K562 (cell line): ENCODE results near the gene DNAJC8. TPM values are rescaled to one million over a fixed set of nuclear protein-coding genes. Genes with fewer than 3 reads are reported as not detected.

Experiments used
- ATAC-seq: fragments of 200-7000 bp; cut with Tn5 transposase; 3 replicates; pipeline ENCODE4 v1.9.1; 2020; ENCODE audit warnings: moderate library complexity
- BruUV-seq: library from RNA; stranded (reverse); fragments of 400-500 nt; replicated peaks from 2 replicates; lab custom pipeline; 2021; lab: Mats Ljungman, UMichigan
- CTCF ChIA-PET: fragments of 300-600 bp; formaldehyde crosslinking; extraction: SDS; loops from one replicate; lab custom pipeline; 2021; ENCODE audit warnings: low intra/inter-chr PET ratio; lab: Yijun Ruan, JAX
- POLR2A ChIA-PET: fragments of 300-600, 350-650 bp; sonication (Branson Sonifier 250); formaldehyde crosslinking; extraction: SDS; loops from one replicate; lab custom pipeline; 2021; ENCODE audit warnings: antibody characterized with exemption, inconsistent platforms; lab: Yijun Ruan, JAX
- DNase-seq, 4 experiments: peaks; one replicate each; pipeline versions ENCODE4 v3.0.0 to v3.0.0-alpha.2; 2011 to 2018; ENCODE audit warnings: low spot score in 3 of 4, mixed read lengths in 3 of 4; ENCODE audit errors: extremely low read depth in 1 of 4
- FAIRE-seq: peaks from 2 replicates; lab custom pipeline; 2011; peaks lifted over from hg19 to GRCh38; lab: Jason Lieb, UNC
- H2AFZ ChIP-seq: 2 replicates; pipeline ENCODE4 v1.6.0; 2011; ENCODE audit warnings: low read depth, low read length, control low read depth, inconsistent platforms
- H3K27ac ChIP-seq: fragments of 200-600 bp; 3 replicates; pipeline ENCODE4 v1.8.0; 2011; ENCODE audit warnings: low read depth, mild to moderate bottlenecking, control low read depth, inconsistent platforms, low read length, moderate library complexity, mixed read lengths; ENCODE audit errors: extremely low read depth
- H3K27me3 ChIP-seq, 2 experiments: fragments of 300-600 bp in 1 of 2; 2 replicates in 1 of 2; 3 replicates in 1 of 2; pipeline versions ENCODE4 v1.6.0 to v1.8.0; 2011; ENCODE audit warnings: inconsistent platforms in 2 of 2, low read length in 2 of 2, mild to moderate bottlenecking in 1 of 2, mixed read lengths in 1 of 2, moderate library complexity in 1 of 2; ENCODE audit not compliant: control insufficient read depth in 2 of 2, insufficient read depth in 2 of 2
- H3K36me3 ChIP-seq: fragments of 300-600 bp; 3 replicates; pipeline ENCODE4 v1.8.0; 2011; ENCODE audit warnings: mild to moderate bottlenecking, low read length, inconsistent platforms; ENCODE audit not compliant: control insufficient read depth, insufficient read depth
- H3K4me1 ChIP-seq, 2 experiments: fragments of 200-600 bp in 1 of 2; replicated peaks in 1 of 2; 2 replicates in 1 of 2; 3 replicates in 1 of 2; pipeline versions ENCODE4 v1.5.1 to v1.8.0; 2011; ENCODE audit warnings: inconsistent platforms in 2 of 2, low read length in 2 of 2, mild to moderate bottlenecking in 1 of 2, mixed read lengths in 1 of 2, moderate library complexity in 1 of 2; ENCODE audit not compliant: control insufficient read depth in 2 of 2, insufficient read depth in 2 of 2
- H3K4me2 ChIP-seq: 2 replicates; pipeline ENCODE4 v1.6.1; 2011; ENCODE audit warnings: low read length, control low read depth, inconsistent platforms, mixed read lengths; ENCODE audit not compliant: insufficient read depth
- H3K4me3 ChIP-seq: fragments of 200-600 bp; sonication (generic), shearing (Covaris generic); 2 replicates; pipeline ENCODE4 v1.5.1; 2016; ENCODE audit warnings: control low read depth, inconsistent platforms
- H3K79me2 ChIP-seq: fragments of 200-600 bp; 3 replicates; pipeline ENCODE4 v1.8.0; 2011; ENCODE audit warnings: low read length, inconsistent platforms; ENCODE audit not compliant: control insufficient read depth, insufficient read depth
- H3K9ac ChIP-seq, 2 experiments: 2 replicates each; pipeline versions ENCODE4 v1.6.0 to v1.6.1; 2011; ENCODE audit warnings: low read depth in 2 of 2, low read length in 2 of 2, control low read depth in 1 of 2, inconsistent platforms in 1 of 2, mild to moderate bottlenecking in 1 of 2, mixed read lengths in 1 of 2; ENCODE audit not compliant: insufficient read depth in 1 of 2
- H3K9me1 ChIP-seq: one replicate; pipeline ENCODE4 v1.6.0; 2011; ENCODE audit warnings: inconsistent platforms, mild to moderate bottlenecking, low read length, moderate library complexity; ENCODE audit not compliant: control insufficient read depth, insufficient read depth
- H3K9me3 ChIP-seq: replicated peaks from 2 replicates; pipeline ENCODE4 v1.5.1; 2011; ENCODE audit warnings: low read depth, low read length, inconsistent platforms; ENCODE audit not compliant: control insufficient read depth, insufficient read depth
- H4K20me1 ChIP-seq: replicated peaks from 2 replicates; pipeline ENCODE4 v1.6.1; 2011; ENCODE audit warnings: low read length, inconsistent platforms, mixed read lengths; ENCODE audit not compliant: control insufficient read depth, insufficient read depth
- COPS2 ChIP-seq: fragments of 450-650 bp; conservative IDR thresholded peaks from 2 replicates; pipeline ENCODE4 v1.6.1; 2016; ENCODE audit warnings: mild to moderate bottlenecking, moderate library complexity
- ETS2 ChIP-seq: IDR thresholded peaks from 2 replicates; pipeline ENCODE4 v1.6.1; 2016; ENCODE audit warnings: borderline replicate concordance, missing genetic modification characterization, mild to moderate bottlenecking, moderate library complexity, missing compliant biosample characterization; ENCODE audit not compliant: poor library complexity, severe bottlenecking
- KHSRP ChIP-seq: fragments of 450-650 bp; IDR thresholded peaks from 2 replicates; pipeline ENCODE4 v1.6.1; 2017
- LARP7 ChIP-seq: fragments of 450-650 bp; IDR thresholded peaks from 2 replicates; pipeline ENCODE4 v1.6.1; 2016
- NONO ChIP-seq, 2 experiments: fragments of 200-400 bp in 1 of 2; fragments of 450-650 bp in 1 of 2; formaldehyde crosslinking in 1 of 2; IDR thresholded peaks; 2 replicates each; pipeline ENCODE4 v1.6.1; 2017; ENCODE audit warnings: low read depth in 2 of 2, mild to moderate bottlenecking in 2 of 2, moderate library complexity in 2 of 2, low read length in 1 of 2
- PTTG1 ChIP-seq: fragments of 450-650 bp; IDR thresholded peaks from 2 replicates; pipeline ENCODE4 v1.6.1; 2016; ENCODE audit warnings: low read depth, mild to moderate bottlenecking, missing genetic modification characterization, missing compliant biosample characterization
- SAFB2 ChIP-seq: fragments of 200-400 bp; formaldehyde crosslinking; IDR thresholded peaks from 2 replicates; pipeline ENCODE4 v1.6.1; 2018; ENCODE audit warnings: borderline replicate concordance, low read length, low read depth, moderate library complexity; ENCODE audit not compliant: severe bottlenecking
- STAT6 ChIP-seq: sonication (generic); formaldehyde crosslinking; IDR thresholded peaks from 2 replicates; pipeline ENCODE4 v1.8.1; 2023; ENCODE audit warnings: mild to moderate bottlenecking, missing genetic modification reagents
- TAL1 ChIP-seq: fragments of 450-650 bp; IDR thresholded peaks from 2 replicates; pipeline ENCODE4 v1.6.1; 2016; ENCODE audit warnings: mild to moderate bottlenecking
- ZFP30 ChIP-seq: fragments of 250-450 bp; sonication (Bioruptor Pico); IDR thresholded peaks from 2 replicates; pipeline ENCODE4 v1.8.0; 2022; ENCODE audit warnings: moderate library complexity, mild to moderate bottlenecking, inconsistent platforms, borderline replicate concordance
- ZNF146 ChIP-seq: IDR thresholded peaks from one replicate; pipeline ENCODE4 v1.6.1; 2018; ENCODE audit warnings: missing compliant biosample characterization; ENCODE audit not compliant: unreplicated experiment
- ZNF395 ChIP-seq: fragments of 200-800 bp; sonication (Bioruptor generic); IDR thresholded peaks from 2 replicates; pipeline ENCODE4 v1.6.1; 2017; ENCODE audit warnings: missing genetic modification characterization, missing compliant biosample characterization
- ZNF398 ChIP-seq: fragments of 250-450 bp; sonication (Bioruptor Pico); IDR thresholded peaks from 2 replicates; pipeline ENCODE4 v1.8.0; 2021; ENCODE audit warnings: moderate library complexity, mild to moderate bottlenecking, inconsistent platforms
- ZNF507 ChIP-seq: conservative IDR thresholded peaks from 2 replicates; pipeline ENCODE4 v1.6.1; 2017; ENCODE audit warnings: missing genetic modification characterization, missing compliant biosample characterization
- ZNF57 ChIP-seq: fragments of 450-650 bp; formaldehyde crosslinking; IDR thresholded peaks from 2 replicates; pipeline ENCODE4 v1.4.0; 2020; ENCODE audit warnings: mild to moderate bottlenecking, moderate library complexity
- ZNF707 ChIP-seq: fragments of 250-450 bp; sonication (Bioruptor Pico); conservative IDR thresholded peaks from 2 replicates; pipeline ENCODE4 v1.8.0; 2022; ENCODE audit warnings: inconsistent platforms, mild to moderate bottlenecking, moderate library complexity
- WGBS: fragments of 100-300 bp; shearing (Covaris generic); methylation state at CpG from one replicate; pipeline ENCODE4 v1.1.6; 2016; ENCODE audit warnings: low coverage, mixed read lengths; ENCODE audit not compliant: insufficient coverage; ENCODE audit errors: missing lambda C conversion rate; 5-methylcytosine and 5-hydroxymethylcytosine counted together
- in situ Hi-C: fragments of 300-500 bp; cut with MboI; formaldehyde crosslinking; loops from 4 replicates; pipeline ENCODE4 v1.15.0; 2018; ENCODE audit warnings: inconsistent platforms, mixed read lengths
- intact Hi-C: fragments of 100-400 bp; cut with micrococcal nuclease; formaldehyde crosslinking; loops from 2 replicates; pipeline ENCODE4 v1.14.2; 2022
- polyA plus RNA-seq, 8 experiments: library from polyadenylated mRNA; depleted of rRNA in 4 of 8; stranded (reverse) in 5 of 8; unstranded in 3 of 8; fragments of >200 nt; fragmentation: Nextera tagmentation in 2 of 8; fragmentation: Illumina TruSeq in 1 of 8; extraction: Ambion mirVana in 2 of 8; extraction: Trizol in 1 of 8; gene quantifications; 2 replicates each; pipeline versions ENCODE4 v1.2.1 to v1.2.3, GENCODE V29; 2011 to 2014; ENCODE audit warnings: inconsistent platforms in 1 of 8, missing spikeins in 1 of 8
- total RNA-seq, 7 experiments: library from RNA; depleted of rRNA in 6 of 7; stranded (reverse); fragments of >200 nt in 6 of 7; fragmentation: Illumina TruSeq in 2 of 7; extraction: Trizol in 2 of 7; gene quantifications; 2 replicates each; pipeline versions ENCODE4 v1.2.1 to v1.2.3, GENCODE V29; 2011 to 2021; ENCODE audit warnings: low replicate concordance in 1 of 7

Gene DNAJC8
- total and polyA plus RNA-seq, 9 of the 15 experiments (the other 6 are each of a cell fraction or from before 2014, with no cell fraction given) = 143 to 508 (median 209) TPM

GRCh38 chr1:28199328-28200233 lies 33.2 kb downstream of the DNAJC8 start:
- ChIA-PET CTCF (no interaction called here), POLR2A (interaction anchor here (1.1 kb wide), 1 partner anchor 9 kb away, joined by 3 read pairs; no protein-coding TSS in a partner anchor)
- H4K20me1 ChIP-seq = no peaks in the 10 kb centered on the region
- no peaks in the 10 kb centered on the region for H3K27me3 ChIP-seq
- intact Hi-C loops = no loop called here
- in situ Hi-C loops = loop anchor here (10.0 kb wide), 1 partner anchor 335 kb away; no protein-coding TSS in a partner anchor
- H3K9ac ChIP-seq = no peak overlapping the region
- H3K27ac ChIP-seq = no peak overlapping the region
- no peaks in the 10 kb centered on the region for H3K9me3 ChIP-seq
- no peak overlapping the region for H3K4me3 ChIP-seq
- no peak for FAIRE-seq
- peaks cover 64% of the 10 kb centered on the region for H3K36me3 ChIP-seq
- H3K4me1 ChIP-seq = peaks cover 10 to 15% of the 10 kb centered on the region in 2 experiments; a peak in 4 of 5 replicates
- BruUV-seq = no TSS peak
- H3K9me1 ChIP-seq = no peaks in the 10 kb centered on the region
- DNase-seq = peak in 1 of 4 experiments; percentile 10
- no peak for ATAC-seq
- no peaks in the 10 kb centered on the region for H3K79me2 ChIP-seq
- no peak overlapping the region for H2AFZ ChIP-seq
- no peak overlapping the region for H3K4me2 ChIP-seq
- WGBS = 84% methylated on average over 8 of the region's 8 CpGs
- TF ChIP-seq LARP7 (no peak), ZFP30 (no peak), STAT6 (CRISPR knock-in tag) (no peak), ZNF507 (no peak), ZNF398 (no peak), PTTG1 (tag) (no peak), ZNF146 (CRISPR knock-in tag) (no peak), ZNF395 (CRISPR knock-in tag) (no peak), KHSRP (no peak), ETS2 (tag) (no peak), COPS2 (no peak), TAL1 (no peak), NONO (IDR thresholded peaks at IDR 0.05; ENCODE audit: low read depth in 2 of 2, low read length in 1 of 2) (no peak), ZNF707 (no peak), ZNF57 (CRISPR knock-in tag) (no peak), SAFB2 (no peak)
